ENCODE data around the gene PCDHB2.
"Not testable (repeated sequence)": the region's sequence is repeated elsewhere in the genome, so short reads cannot be mapped to it uniquely, and the experiment has no call there.

The PCDHB2 gene

DNA sequence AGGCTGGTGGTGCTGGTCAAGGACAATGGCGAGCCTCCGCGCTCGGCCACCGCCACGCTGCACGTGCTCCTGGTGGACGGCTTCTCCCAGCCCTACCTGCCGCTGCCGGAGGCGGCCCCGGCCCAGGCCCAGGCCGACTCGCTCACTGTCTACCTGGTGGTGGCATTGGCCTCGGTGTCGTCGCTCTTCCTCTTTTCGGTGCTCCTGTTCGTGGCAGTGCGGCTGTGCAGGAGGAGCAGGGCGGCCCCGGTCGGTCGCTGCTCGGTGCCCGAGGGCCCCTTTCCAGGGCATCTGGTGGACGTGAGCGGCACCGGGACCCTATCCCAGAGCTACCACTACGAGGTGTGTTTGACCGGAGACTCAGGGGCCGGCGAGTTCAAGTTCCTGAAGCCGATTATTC lies 42.9 kb downstream of the PCDHB2 start:
- DNase-seq: not testable (repeated sequence)
